ENCODE data around the gene EFNA5. TPM values are rescaled to one million over a fixed set of nuclear protein-coding genes. Genes with fewer than 3 reads are reported as not detected.

Gene EFNA5
- total and polyA plus RNA-seq, 2 experiments from 2014 or later: 7.5 to 10.1 TPM

- H3K4me2 ChIP-seq: no peak overlapping the region
- Mint-ChIP-seq H3K9me3 (no peaks in the 10 kb centered on the region), H3K36me3 (ENCODE audit: low read depth) (no peaks in the 10 kb centered on the region), H3K27ac (no peak overlapping the region), H3K27me3 (ENCODE audit: insufficient read depth, low read depth, poor library complexity) (no peaks in the 10 kb centered on the region), H3K4me1 (peaks cover 12% of the 10 kb centered on the region; the same call in 2 of the 3 replicates), H3K4me3 (no peak overlapping the region)
- DNase-seq (ENCODE audit: low spot score): no peak
- H3K27me3 ChIP-seq (ENCODE audit: insufficient read depth): no peaks in the 10 kb centered on the region
- H3F3A ChIP-seq (replicated peaks; ENCODE audit: low read depth): no peaks in the 10 kb centered on the region
- H2AFZ ChIP-seq: no peak overlapping the region
- no peaks in the 10 kb centered on the region for H3K36me3 ChIP-seq (ENCODE audit: insufficient read depth)
- no peaks in the 10 kb centered on the region for H3K9me2 ChIP-seq (ENCODE audit: insufficient read depth)
- H3K4me1 ChIP-seq (ENCODE audit: insufficient read depth): peaks cover 10% of the 10 kb centered on the region
- no peak for TF ChIP-seq ZNF114 (CRISPR knock-in tag; IDR thresholded peaks at IDR 0.05)
- TF ChIP-seq STAT1 (IDR thresholded peaks at IDR 0.05; ENCODE audit: unreplicated experiment): no peak
- no peak for TF ChIP-seq NANOG (IDR thresholded peaks at IDR 0.05; ENCODE audit: borderline replicate concordance)
- TF ChIP-seq ZNF462 (CRISPR knock-in tag; IDR thresholded peaks at IDR 0.05): no peak
- TF ChIP-seq EZH2 (IDR thresholded peaks at IDR 0.05; ENCODE audit: low read depth, unreplicated experiment): no peak
- no peak for TF ChIP-seq JUNB (IDR thresholded peaks at IDR 0.05; ENCODE audit: unreplicated experiment)
- TF ChIP-seq, protein P1, sequence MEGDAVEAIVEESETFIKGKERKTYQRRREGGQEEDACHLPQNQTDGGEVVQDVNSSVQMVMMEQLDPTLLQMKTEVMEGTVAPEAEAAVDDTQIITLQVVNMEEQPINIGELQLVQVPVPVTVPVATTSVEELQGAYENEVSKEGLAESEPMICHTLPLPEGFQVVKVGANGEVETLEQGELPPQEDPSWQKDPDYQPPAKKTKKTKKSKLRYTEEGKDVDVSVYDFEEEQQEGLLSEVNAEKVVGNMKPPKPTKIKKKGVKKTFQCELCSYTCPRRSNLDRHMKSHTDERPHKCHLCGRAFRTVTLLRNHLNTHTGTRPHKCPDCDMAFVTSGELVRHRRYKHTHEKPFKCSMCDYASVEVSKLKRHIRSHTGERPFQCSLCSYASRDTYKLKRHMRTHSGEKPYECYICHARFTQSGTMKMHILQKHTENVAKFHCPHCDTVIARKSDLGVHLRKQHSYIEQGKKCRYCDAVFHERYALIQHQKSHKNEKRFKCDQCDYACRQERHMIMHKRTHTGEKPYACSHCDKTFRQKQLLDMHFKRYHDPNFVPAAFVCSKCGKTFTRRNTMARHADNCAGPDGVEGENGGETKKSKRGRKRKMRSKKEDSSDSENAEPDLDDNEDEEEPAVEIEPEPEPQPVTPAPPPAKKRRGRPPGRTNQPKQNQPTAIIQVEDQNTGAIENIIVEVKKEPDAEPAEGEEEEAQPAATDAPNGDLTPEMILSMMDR (conservative IDR thresholded peaks at IDR 0.05; ENCODE audit: low read depth in 2 of 2): no peak
- no peak for TF ChIP-seq EZH2phosphoT487 (IDR thresholded peaks at IDR 0.05; ENCODE audit: unreplicated experiment)
- TF ChIP-seq POLR2AphosphoS5 (IDR thresholded peaks at IDR 0.05; ENCODE audit: low read depth): no peak
- no peak for TF ChIP-seq ETS1 (IDR thresholded peaks at IDR 0.05)
- no peak for TF ChIP-seq ZNF331 (CRISPR knock-in tag; IDR thresholded peaks at IDR 0.05; ENCODE audit: low read depth)
- TF ChIP-seq CREB1 (CRISPR knock-in tag; IDR thresholded peaks at IDR 0.05; ENCODE audit: low read depth): no peak
- TF ChIP-seq, protein P2, sequence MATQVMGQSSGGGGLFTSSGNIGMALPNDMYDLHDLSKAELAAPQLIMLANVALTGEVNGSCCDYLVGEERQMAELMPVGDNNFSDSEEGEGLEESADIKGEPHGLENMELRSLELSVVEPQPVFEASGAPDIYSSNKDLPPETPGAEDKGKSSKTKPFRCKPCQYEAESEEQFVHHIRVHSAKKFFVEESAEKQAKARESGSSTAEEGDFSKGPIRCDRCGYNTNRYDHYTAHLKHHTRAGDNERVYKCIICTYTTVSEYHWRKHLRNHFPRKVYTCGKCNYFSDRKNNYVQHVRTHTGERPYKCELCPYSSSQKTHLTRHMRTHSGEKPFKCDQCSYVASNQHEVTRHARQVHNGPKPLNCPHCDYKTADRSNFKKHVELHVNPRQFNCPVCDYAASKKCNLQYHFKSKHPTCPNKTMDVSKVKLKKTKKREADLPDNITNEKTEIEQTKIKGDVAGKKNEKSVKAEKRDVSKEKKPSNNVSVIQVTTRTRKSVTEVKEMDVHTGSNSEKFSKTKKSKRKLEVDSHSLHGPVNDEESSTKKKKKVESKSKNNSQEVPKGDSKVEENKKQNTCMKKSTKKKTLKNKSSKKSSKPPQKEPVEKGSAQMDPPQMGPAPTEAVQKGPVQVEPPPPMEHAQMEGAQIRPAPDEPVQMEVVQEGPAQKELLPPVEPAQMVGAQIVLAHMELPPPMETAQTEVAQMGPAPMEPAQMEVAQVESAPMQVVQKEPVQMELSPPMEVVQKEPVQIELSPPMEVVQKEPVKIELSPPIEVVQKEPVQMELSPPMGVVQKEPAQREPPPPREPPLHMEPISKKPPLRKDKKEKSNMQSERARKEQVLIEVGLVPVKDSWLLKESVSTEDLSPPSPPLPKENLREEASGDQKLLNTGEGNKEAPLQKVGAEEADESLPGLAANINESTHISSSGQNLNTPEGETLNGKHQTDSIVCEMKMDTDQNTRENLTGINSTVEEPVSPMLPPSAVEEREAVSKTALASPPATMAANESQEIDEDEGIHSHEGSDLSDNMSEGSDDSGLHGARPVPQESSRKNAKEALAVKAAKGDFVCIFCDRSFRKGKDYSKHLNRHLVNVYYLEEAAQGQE (IDR thresholded peaks at IDR 0.05; ENCODE audit: unreplicated experiment): no peak
- no peak for ATAC-seq
- H3K4me3 ChIP-seq: no peak overlapping the region
- no peak overlapping the region for H3K27ac ChIP-seq (ENCODE audit: low read depth)
- H4K20me1 ChIP-seq (replicated peaks; ENCODE audit: insufficient read depth): no peaks in the 10 kb centered on the region
- no peaks in the 10 kb centered on the region for H3K79me2 ChIP-seq (replicated peaks; ENCODE audit: insufficient read depth)
Measured at GRCh38 chr5:107338335-107338734, 332.4 kb downstream of the EFNA5 start.
